ENCODE data around the gene WIZ.
A peak's percentile ranks its signal among the peaks of the same experiment; 100 is the strongest.

Gene WIZ

DNA sequence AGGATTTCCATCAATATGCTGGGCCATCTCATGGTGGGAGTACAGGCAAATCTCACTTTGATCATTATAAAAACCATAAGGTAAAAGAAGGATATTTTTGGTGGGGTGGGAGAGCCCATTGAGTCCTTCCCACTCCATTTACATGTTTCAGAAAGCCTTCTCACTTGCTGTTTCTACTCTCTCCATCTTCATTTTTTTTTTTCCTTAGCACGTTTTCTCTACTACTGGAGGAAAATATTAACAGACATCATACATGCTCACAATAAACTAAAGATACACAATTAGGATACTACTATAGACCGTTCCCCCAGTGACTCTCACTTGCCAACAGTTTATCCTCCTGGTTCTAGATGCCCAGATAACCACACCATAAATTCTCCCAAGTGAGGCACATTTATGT is 68.3 kb downstream of the WIZ start:
- no peak overlapping the region for H3K4me3 ChIP-seq (ENCODE audit: control insufficient read depth, low read depth, low read length)
- DNase-seq (ENCODE audit: low read depth), result no peak
- TF ChIP-seq, protein P1, sequence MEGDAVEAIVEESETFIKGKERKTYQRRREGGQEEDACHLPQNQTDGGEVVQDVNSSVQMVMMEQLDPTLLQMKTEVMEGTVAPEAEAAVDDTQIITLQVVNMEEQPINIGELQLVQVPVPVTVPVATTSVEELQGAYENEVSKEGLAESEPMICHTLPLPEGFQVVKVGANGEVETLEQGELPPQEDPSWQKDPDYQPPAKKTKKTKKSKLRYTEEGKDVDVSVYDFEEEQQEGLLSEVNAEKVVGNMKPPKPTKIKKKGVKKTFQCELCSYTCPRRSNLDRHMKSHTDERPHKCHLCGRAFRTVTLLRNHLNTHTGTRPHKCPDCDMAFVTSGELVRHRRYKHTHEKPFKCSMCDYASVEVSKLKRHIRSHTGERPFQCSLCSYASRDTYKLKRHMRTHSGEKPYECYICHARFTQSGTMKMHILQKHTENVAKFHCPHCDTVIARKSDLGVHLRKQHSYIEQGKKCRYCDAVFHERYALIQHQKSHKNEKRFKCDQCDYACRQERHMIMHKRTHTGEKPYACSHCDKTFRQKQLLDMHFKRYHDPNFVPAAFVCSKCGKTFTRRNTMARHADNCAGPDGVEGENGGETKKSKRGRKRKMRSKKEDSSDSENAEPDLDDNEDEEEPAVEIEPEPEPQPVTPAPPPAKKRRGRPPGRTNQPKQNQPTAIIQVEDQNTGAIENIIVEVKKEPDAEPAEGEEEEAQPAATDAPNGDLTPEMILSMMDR (IDR thresholded peaks at IDR 0.05; ENCODE audit: control insufficient read depth, insufficient read depth, low read depth, low read length, missing control alignments), result no peak

DNA sequence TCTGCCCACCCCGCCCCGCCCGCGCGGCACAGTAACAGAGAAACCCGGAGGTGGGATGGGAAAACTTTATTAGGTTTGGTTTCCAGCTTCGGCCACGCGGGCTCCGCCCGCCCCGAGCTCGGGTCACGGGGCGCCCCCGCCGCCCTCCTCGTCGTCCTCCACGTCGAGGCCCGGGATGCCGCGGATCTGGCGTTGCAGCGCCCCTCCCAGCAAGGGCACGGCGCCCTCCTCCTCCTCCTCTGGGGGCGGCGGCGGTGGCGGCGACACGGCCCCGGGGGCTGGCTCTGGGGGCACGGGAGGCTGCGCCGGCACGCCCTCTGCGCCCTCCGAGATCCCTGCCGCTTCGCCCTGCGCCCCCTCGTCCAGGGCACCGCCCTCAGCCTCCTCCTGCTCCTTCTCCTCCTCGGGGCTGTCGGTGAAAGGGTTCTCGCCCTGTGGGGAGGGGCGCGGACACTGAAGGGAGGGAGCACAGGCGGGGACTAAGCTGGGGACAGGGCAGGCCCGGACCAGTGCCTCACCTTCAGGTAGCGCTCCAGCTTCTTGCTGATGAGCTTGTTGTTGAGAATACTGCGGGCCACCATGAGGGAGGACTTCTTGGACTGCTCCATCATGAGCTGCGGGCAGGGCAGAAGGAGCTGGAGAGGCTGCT is 69.6 kb downstream of the WIZ start:
- peak overlapping the region; percentile 51 for H3K4me3 ChIP-seq (ENCODE audit: control insufficient read depth, low read depth, low read length)
- no peak for DNase-seq (ENCODE audit: low read depth)
- TF ChIP-seq, protein P1 (IDR thresholded peaks at IDR 0.05; ENCODE audit: control insufficient read depth, insufficient read depth, low read depth, low read length, missing control alignments), result no peak

DNA sequence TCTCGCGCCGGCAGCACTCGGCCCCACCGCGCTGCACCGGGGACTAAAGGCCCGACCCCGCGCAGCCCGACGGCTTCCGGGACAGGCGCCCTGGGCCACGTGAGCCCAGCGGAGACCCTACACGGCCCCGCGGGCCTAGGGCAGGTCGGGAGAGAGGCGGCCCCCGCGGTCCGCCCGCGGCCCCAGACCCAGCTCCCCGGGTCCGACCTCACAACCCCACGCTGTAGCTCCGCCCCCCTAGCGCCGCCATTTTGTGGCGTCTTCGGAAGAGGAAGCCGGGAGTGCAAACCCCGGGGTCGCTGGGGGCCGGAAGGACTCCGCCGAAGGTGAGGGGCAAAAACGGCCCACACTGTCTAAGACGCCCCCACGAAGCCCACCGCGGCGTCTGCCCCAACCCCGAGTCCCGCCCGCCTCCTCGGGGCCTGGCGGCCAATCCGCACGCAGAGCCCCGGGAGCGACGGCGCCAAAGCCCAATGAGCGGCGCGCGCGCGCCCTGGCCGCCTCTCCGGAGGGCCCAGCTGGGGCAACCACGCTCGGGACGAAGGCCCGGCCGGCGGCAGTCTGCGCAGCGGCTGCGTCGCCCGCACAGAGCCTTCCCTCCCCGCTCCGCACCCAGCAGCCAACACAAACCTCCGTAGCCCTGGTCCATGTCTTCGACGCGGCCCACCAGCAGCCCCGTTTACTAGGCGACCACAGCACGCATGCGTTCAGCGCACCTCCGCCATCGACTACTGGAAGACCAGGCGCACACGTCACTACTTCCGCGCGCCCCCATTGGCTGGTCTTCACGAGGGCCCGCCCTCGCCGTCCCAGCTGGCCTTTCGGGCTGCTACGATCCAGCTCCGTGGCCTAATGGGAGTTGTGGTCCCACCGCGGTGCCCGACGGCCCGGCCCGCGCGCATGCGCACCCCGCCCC is 70.4 kb downstream of the WIZ start, which contains the start of gene AKAP8:
Gene AKAP8 (minus strand): TSS at position 705 of the 916 bp plus-strand sequence. CDS start 56 bp downstream, at position 649.
- DNase-seq (ENCODE audit: low read depth), result peak; percentile 91
- TF ChIP-seq, protein P1 (IDR thresholded peaks at IDR 0.05; ENCODE audit: control insufficient read depth, insufficient read depth, low read depth, low read length, missing control alignments), result no peak
- peak within 1 kb of the TSS; percentile 97 for H3K4me3 ChIP-seq (ENCODE audit: control insufficient read depth, low read depth, low read length)

DNA sequence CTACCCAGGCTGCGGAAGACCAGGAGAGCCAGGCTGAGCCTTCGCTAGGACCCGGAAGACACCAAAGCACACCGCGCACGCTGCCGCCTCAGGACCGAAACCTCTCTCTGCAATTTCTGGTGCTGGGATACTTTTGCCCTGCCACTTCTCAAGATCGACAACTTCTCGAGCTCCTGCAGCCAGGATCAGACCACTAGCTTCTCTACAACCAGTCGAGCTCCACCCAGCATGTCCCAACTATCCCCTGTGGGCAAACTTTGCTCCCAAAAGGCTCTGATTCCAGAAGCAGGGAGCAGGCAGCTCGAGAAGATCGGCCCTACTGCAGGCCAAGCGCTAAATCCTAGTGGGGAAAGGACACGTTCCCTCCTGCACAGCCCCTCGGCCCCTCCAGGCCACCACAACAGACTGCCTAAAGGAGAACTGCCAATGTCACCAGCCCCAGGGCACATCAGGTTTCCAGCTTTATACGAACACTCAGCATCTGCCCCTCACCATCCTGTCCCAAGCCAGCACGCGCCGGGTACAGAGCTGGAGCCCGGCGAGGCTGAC is 71.1 kb downstream of the WIZ start:
- no peak for DNase-seq (ENCODE audit: low read depth)
- peak overlapping the region; percentile 97 for H3K4me3 ChIP-seq (ENCODE audit: control insufficient read depth, low read depth, low read length)
- TF ChIP-seq, protein P1 (IDR thresholded peaks at IDR 0.05; ENCODE audit: control insufficient read depth, insufficient read depth, low read depth, low read length, missing control alignments), result no peak

DNA sequence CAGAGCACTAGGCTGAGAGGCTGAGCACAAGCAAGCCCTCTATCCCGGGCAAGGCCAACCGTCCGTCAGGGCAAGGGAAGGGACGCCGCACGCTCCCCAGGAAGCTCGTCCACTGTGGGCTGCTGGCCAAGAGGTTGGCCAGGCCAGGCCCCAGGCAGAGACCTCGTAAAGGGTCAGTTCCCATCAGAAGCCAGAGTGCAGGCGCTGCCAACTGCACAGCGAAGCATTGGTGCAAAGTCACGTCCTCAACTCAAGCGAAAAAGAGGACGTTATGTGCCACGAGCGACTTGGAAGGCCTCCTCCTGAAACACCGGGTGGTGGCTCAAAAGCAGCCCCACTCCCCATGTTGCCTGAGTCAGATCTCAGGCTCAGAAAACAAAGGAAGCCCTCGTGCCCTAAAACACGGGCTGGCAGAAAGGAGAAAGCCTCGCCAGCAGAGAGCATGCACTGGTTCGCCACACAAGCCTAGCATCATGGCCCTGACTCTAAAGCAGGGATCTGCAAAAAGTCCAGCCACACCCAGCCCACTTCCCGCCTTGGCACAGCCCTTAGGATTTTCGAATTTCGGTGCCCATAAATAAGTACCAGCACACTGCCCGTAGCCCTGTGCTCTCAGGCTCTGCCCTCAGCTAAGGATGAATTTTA is 74.8 kb downstream of the WIZ start:
- TF ChIP-seq, protein P1 (IDR thresholded peaks at IDR 0.05; ENCODE audit: control insufficient read depth, insufficient read depth, low read depth, low read length, missing control alignments), result no peak
- no peak for DNase-seq (ENCODE audit: low read depth)
- H3K4me3 ChIP-seq (ENCODE audit: control insufficient read depth, low read depth, low read length), result no peak overlapping the region

DNA sequence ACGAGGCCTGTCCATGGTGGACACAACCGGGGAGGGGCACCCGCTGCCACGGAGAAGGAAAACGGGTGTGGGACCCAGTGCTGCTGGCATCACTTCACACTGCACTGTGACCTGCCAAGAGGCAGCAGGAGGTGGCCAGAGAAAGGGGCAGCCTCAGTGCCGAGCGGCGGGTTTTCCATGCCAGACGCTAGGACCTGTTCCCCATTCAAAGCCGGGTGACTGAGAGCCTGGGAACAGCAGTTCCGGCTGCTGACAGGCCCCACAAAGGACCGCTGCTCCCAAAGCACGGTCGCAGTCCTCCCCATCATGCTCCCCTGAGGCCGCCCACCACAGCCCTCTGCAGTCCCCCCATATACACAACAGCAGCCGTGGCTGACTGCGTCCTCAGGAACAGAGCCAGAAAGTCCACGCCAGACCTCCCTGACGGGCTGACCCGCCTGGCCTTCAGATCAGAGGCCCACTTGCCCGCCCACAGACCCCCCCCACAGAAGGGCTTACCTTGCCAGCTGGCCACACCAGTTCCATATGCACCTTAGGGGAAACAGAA is 75.6 kb downstream of the WIZ start:
- TF ChIP-seq, protein P1 (IDR thresholded peaks at IDR 0.05; ENCODE audit: control insufficient read depth, insufficient read depth, low read depth, low read length, missing control alignments), result no peak
- DNase-seq (ENCODE audit: low read depth), result no peak
- H3K4me3 ChIP-seq (ENCODE audit: control insufficient read depth, low read depth, low read length), result no peak overlapping the region
